B cell (primary cell): ENCODE measurements around the gene GOSR2. TPM values are rescaled to one million over a fixed set of nuclear protein-coding genes. Genes with fewer than 3 reads are reported as not detected.

Experiments
- ATAC-seq: fragments of 200-7000 bp; cut with Tn5 transposase; one replicate; pipeline ENCODE4 v1.10.0; 2021; ENCODE audit warnings: low read depth, mild to moderate bottlenecking, moderate number of reproducible peaks, moderate library complexity
- CTCF ChIA-PET: fragments of 350-600 bp; sonication (Branson Sonifier 250); formaldehyde crosslinking; loops from one replicate; lab custom pipeline; 2021; ENCODE audit warnings: antibody characterized with exemption, inconsistent platforms; lab: Charles Lee
- POLR2A ChIA-PET: fragments of 350-600 bp; sonication (Branson Sonifier 250); formaldehyde crosslinking; loops from one replicate; lab custom pipeline; 2021; ENCODE audit warnings: antibody characterized with exemption; lab: Charles Lee
- DNase-seq: peaks from one replicate; pipeline ENCODE4 v3.0.0; 2013
- H2AFZ ChIP-seq: 2 replicates; pipeline ENCODE4 v1.6.1; 2012; ENCODE audit warnings: mild to moderate bottlenecking, low read depth, low read length; ENCODE audit not compliant: insufficient read depth, poor library complexity, severe bottlenecking
- H3K27ac ChIP-seq, 2 donors: 1 replicate in 1 of 2; 2 replicates in 1 of 2; pipeline ENCODE4 v1.5.1; 2012 to 2013; ENCODE audit warnings: low read length in 2 of 2, mild to moderate bottlenecking in 2 of 2, moderate library complexity in 1 of 2
- H3K27me3 ChIP-seq, 4 experiments: fragments of 200-600 bp in 1 of 4; sonication (generic) in 1 of 4; replicated peaks in 1 of 4; 1 replicate in 2 of 4; 2 replicates in 2 of 4; pipeline versions ENCODE4 v1.6.1 to v1.7.0; 2013 to 2016; ENCODE audit warnings: low read length in 3 of 4, mild to moderate bottlenecking in 2 of 4, mixed read lengths in 1 of 4, moderate library complexity in 1 of 4; ENCODE audit not compliant: insufficient read depth in 4 of 4, control insufficient read depth in 3 of 4; ENCODE audit errors: control extremely low read depth in 1 of 4
- H3K36me3 ChIP-seq, 2 experiments: replicated peaks in 1 of 2; 1 replicate in 1 of 2; 2 replicates in 1 of 2; pipeline versions ENCODE4 v1.6.1 to v1.7.1; 2013; ENCODE audit warnings: low read length in 1 of 2; ENCODE audit not compliant: insufficient read depth in 2 of 2, control insufficient read depth in 1 of 2; ENCODE audit errors: control extremely low read depth in 1 of 2, extremely low read depth in 1 of 2
- H3K4me1 ChIP-seq, 2 donors: fragments of 200-600 bp in 1 of 2; sonication (generic) in 1 of 2; 1 replicate in 1 of 2; 2 replicates in 1 of 2; pipeline versions ENCODE4 v1.5.1 to v1.6.1; 2013 to 2017; ENCODE audit warnings: low read length in 2 of 2; ENCODE audit not compliant: control insufficient read depth in 2 of 2, insufficient read depth in 2 of 2
- H3K4me2 ChIP-seq: replicated peaks from 2 replicates; pipeline ENCODE3; 2012; ENCODE audit warnings: mild to moderate bottlenecking, low read depth, low read length; ENCODE audit not compliant: poor library complexity, severe bottlenecking
- H3K4me3 ChIP-seq, 5 experiments: fragments of 200-600 bp in 1 of 5; sonication (generic) in 1 of 5; 1 replicate in 3 of 5; 2 replicates in 2 of 5; pipeline versions ENCODE4 v1.5.1 to v1.7.0; 2011 to 2016; ENCODE audit warnings: low read length in 4 of 5, mild to moderate bottlenecking in 4 of 5, low read depth in 2 of 5, control low read depth in 1 of 5, moderate library complexity in 1 of 5; ENCODE audit not compliant: insufficient read depth in 1 of 5; ENCODE audit errors: control extremely low read depth in 1 of 5, extremely low read depth in 1 of 5
- H3K79me2 ChIP-seq: fragments of 200-600 bp; sonication (generic); one replicate; pipeline ENCODE4 v1.6.0; 2016; ENCODE audit warnings: low read length; ENCODE audit not compliant: control insufficient read depth, insufficient read depth
- H3K9ac ChIP-seq: fragments of 200-600 bp; sonication (generic); 2 replicates; pipeline ENCODE4 v1.6.1; 2017; ENCODE audit warnings: mild to moderate bottlenecking, low read length, moderate library complexity
- H3K9me3 ChIP-seq, 3 donors: one replicate each; pipeline versions ENCODE4 v1.6.1 to v1.7.1; 2013; ENCODE audit warnings: low read length in 2 of 3; ENCODE audit not compliant: control insufficient read depth in 2 of 3, insufficient read depth in 1 of 3; ENCODE audit errors: control extremely low read depth in 1 of 3
- H4K20me1 ChIP-seq: 2 replicates; pipeline ENCODE4 v1.6.0; 2012; ENCODE audit warnings: mild to moderate bottlenecking, low read length; ENCODE audit not compliant: insufficient read depth, control insufficient read depth, poor library complexity, severe bottlenecking
- H3K27ac Mint-ChIP-seq: one replicate; pipeline ENCODE4 v1.8.0; 2021; ENCODE audit warnings: mixed read lengths
- H3K27me3 Mint-ChIP-seq: one replicate; pipeline ENCODE4 v1.8.0; 2021; ENCODE audit warnings: mixed read lengths
- H3K4me1 Mint-ChIP-seq: one replicate; pipeline ENCODE4 v1.8.0; 2021; ENCODE audit warnings: mixed read lengths
- H3K4me3 Mint-ChIP-seq: one replicate; pipeline ENCODE4 v1.8.0; 2021; ENCODE audit warnings: mixed read lengths
- H3K9me3 Mint-ChIP-seq: one replicate; pipeline ENCODE4 v1.8.0; 2022; ENCODE audit warnings: mixed read lengths; ENCODE audit not compliant: insufficient read depth
- EZH2 ChIP-seq: IDR thresholded peaks from 2 replicates; pipeline ENCODE4 v1.6.1; 2012; ENCODE audit warnings: borderline replicate concordance, low read depth, mild to moderate bottlenecking, moderate library complexity, low read length; ENCODE audit not compliant: insufficient read depth, poor library complexity, severe bottlenecking
- WGBS: methylation state at CpG from one replicate; pipeline ENCODE4 v1.1.5; 2013; ENCODE audit warnings: missing lambda C conversion rate; ENCODE audit not compliant: insufficient coverage; 5-methylcytosine and 5-hydroxymethylcytosine counted together
- intact Hi-C: fragments of 100-400 bp; cut with micrococcal nuclease; formaldehyde crosslinking; loops from one replicate; pipeline ENCODE4 v1.10.0; 2022
- polyA plus RNA-seq: library from polyadenylated mRNA; depleted of rRNA; stranded (reverse); fragments of >200 nt; gene quantifications from 2 replicates; pipeline ENCODE4 v1.2.3, GENCODE V29; 2012
- total RNA-seq, 2 donors: library from RNA; stranded (reverse); fragments of 120-200 nt in 1 of 2; gene quantifications; 1 replicate in 1 of 2; 2 replicates in 1 of 2; pipeline versions ENCODE4 v1.2.3 to v1.2.4, GENCODE V29; 2013 to 2022
- TF ChIP-seq, protein P1 (sequence below): fragments of 200-600 bp; IDR thresholded peaks from one replicate; pipeline ENCODE4 v1.8.0; 2022; ENCODE audit warnings: antibody characterized with exemption, mild to moderate bottlenecking

GOSR2 gene
- total and polyA plus RNA-seq, 2 donors (not counting 1 experiment from before 2014, with no cell fraction given), result 33.2 to 91.0 TPM

DNA sequence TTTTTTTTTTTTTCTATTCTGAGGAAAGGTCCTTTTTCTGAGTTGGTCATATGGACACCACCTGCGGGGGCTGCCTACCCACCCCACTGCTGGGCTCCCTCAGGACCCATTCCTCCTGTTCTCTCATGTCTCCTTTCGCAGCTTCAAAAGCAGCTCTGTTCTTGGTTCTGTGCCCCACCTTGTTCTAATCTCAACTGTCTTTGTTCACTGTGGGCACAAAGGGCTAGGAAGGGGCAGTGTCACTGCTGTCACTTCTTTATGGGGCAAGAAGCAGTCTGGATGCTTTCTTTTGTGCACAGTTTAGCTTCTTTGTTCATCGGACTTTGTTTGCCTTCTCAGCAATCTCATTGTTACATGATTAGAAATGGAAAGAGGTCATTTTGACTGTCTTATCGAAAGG is 7.1 kb downstream of the GOSR2 start:
- intact Hi-C loops, result no loop called here
- ChIA-PET POLR2A (no interaction called here), CTCF (interaction anchor here (0.7 to 1.5 kb wide), 2 partner anchors 11 to 735 kb away, joined by 4 to 6 read pairs; no protein-coding TSS in a partner anchor)
- Histone ChIP-seq H3K4me2 (no peak overlapping the region), H4K20me1 (peaks cover 51% of the 10 kb centered on the region), H3K36me3 (peaks cover 0 to 60% of the 10 kb centered on the region in 2 experiments), H3K9me3 (no peaks in the 10 kb centered on the region), H3K9ac (no peak overlapping the region), H2AFZ (no peak overlapping the region), H3K27ac (no peak overlapping the region), H3K27me3 (no peaks in the 10 kb centered on the region), H3K4me3 (no peak overlapping the region), H3K4me1 (peaks cover 0 to 2% of the 10 kb centered on the region in 2 donors), H3K79me2 (peaks cover 73% of the 10 kb centered on the region)
- Mint-ChIP-seq H3K27ac (no peak overlapping the region), H3K9me3 (no peaks in the 10 kb centered on the region), H3K4me3 (no peak overlapping the region), H3K27me3 (no peaks in the 10 kb centered on the region), H3K4me1 (peaks cover 33% of the 10 kb centered on the region)
- DNase-seq (no peak), ATAC-seq (no peak)
- 100% methylated on average over 1 of the region's 4 CpGs for WGBS
- no peak for TF ChIP-seq EZH2
- TF ChIP-seq, protein P1, sequence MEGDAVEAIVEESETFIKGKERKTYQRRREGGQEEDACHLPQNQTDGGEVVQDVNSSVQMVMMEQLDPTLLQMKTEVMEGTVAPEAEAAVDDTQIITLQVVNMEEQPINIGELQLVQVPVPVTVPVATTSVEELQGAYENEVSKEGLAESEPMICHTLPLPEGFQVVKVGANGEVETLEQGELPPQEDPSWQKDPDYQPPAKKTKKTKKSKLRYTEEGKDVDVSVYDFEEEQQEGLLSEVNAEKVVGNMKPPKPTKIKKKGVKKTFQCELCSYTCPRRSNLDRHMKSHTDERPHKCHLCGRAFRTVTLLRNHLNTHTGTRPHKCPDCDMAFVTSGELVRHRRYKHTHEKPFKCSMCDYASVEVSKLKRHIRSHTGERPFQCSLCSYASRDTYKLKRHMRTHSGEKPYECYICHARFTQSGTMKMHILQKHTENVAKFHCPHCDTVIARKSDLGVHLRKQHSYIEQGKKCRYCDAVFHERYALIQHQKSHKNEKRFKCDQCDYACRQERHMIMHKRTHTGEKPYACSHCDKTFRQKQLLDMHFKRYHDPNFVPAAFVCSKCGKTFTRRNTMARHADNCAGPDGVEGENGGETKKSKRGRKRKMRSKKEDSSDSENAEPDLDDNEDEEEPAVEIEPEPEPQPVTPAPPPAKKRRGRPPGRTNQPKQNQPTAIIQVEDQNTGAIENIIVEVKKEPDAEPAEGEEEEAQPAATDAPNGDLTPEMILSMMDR, result no peak

DNA sequence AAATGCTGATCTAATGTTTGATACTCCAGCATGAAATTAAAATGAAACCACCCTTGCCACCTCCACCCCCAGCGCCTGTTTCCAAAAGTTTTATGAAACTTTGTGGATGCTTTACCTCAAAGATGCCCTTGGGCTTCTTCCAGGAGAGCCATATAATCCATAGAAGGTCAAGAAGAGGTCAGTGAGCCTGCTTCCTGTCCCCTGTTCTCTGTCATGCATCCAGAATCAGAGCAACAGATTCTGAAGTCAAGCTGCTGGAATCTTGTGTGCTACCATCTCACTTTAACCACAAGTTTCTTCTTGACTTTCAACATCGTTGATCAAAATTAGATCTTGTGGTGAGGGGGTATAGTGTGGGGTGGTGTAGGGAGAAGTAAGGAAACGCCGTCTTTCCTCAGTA is 8.6 kb downstream of the GOSR2 start:
- Mint-ChIP-seq H3K9me3 (no peaks in the 10 kb centered on the region), H3K27ac (no peak overlapping the region), H3K4me1 (peaks cover 19% of the 10 kb centered on the region), H3K27me3 (no peaks in the 10 kb centered on the region), H3K4me3 (no peak overlapping the region)
- peaks cover 57% of the 10 kb centered on the region for H3K79me2 ChIP-seq
- POLR2A ChIA-PET, result no interaction called here
- intact Hi-C loops, result no loop called here
- no peak overlapping the region for H3K27ac ChIP-seq
- H3K36me3 ChIP-seq, result peaks cover 0 to 75% of the 10 kb centered on the region in 2 experiments
- TF ChIP-seq EZH2, result no peak
- TF ChIP-seq, protein P1, result no peak
- H4K20me1 ChIP-seq, result peaks cover 35% of the 10 kb centered on the region
- no peak for ATAC-seq
- H3K27me3 ChIP-seq, result no peaks in the 10 kb centered on the region
- 100% methylated on average over 2 of the region's 4 CpGs for WGBS
- CTCF ChIA-PET, result interaction anchor here (2.4 kb wide), 1 partner anchor 10 kb away, joined by 14 read pairs; no protein-coding TSS in a partner anchor
- no peak overlapping the region for H3K9ac ChIP-seq
- no peaks in the 10 kb centered on the region for H3K4me1 ChIP-seq
- H3K9me3 ChIP-seq, result no peaks in the 10 kb centered on the region
- no peak overlapping the region for H2AFZ ChIP-seq
- DNase-seq, result no peak
- no peak overlapping the region for H3K4me3 ChIP-seq
- no peak overlapping the region for H3K4me2 ChIP-seq
